SK-N-SH (cell line): ENCODE data around the gene VWA3A. TPM values are rescaled to one million over a fixed set of nuclear protein-coding genes. Genes with fewer than 3 reads are reported as not detected.

Experiments used
- CTCF ChIA-PET: fragments of 300-600, 350-600 bp; formaldehyde crosslinking; extraction: SDS; loops from one replicate; lab custom pipeline; 2021; lab: Yijun Ruan, JAX
- POLR2A ChIA-PET: fragments of 350-600 bp; sonication (Branson Sonifier 250); formaldehyde crosslinking; extraction: SDS; loops from one replicate; lab custom pipeline; 2020; ENCODE audit warnings: antibody characterized with exemption, inconsistent platforms; lab: Yijun Ruan, JAX
- DNase-seq: peaks from one replicate; pipeline ENCODE4 v3.0.0; 2012
- H2AFZ ChIP-seq: fragments of 200-600 bp; sonication (generic); 2 replicates; pipeline ENCODE4 v1.8.1; 2016; ENCODE audit warnings: antibody characterized with exemption, mild to moderate bottlenecking, low read depth
- H3F3A ChIP-seq: fragments of 200-600 bp; sonication (generic); replicated peaks from 2 replicates; pipeline ENCODE3; 2016; ENCODE audit warnings: antibody characterized with exemption, mild to moderate bottlenecking; ENCODE audit not compliant: insufficient read depth
- H3K27ac ChIP-seq, 2 experiments: fragments of 200-500 bp in 1 of 2; fragments of 200-600 bp in 1 of 2; sonication (Bioruptor generic) in 1 of 2; sonication (generic), shearing (Covaris generic) in 1 of 2; 2 replicates each; pipeline versions ENCODE4 v1.5.1 to v1.6.1; 2014 to 2016; ENCODE audit warnings: low read depth in 2 of 2, inconsistent platforms in 1 of 2, low read length in 1 of 2, mild to moderate bottlenecking in 1 of 2, mixed read lengths in 1 of 2
- H3K27me3 ChIP-seq: fragments of 200-600 bp; sonication (generic), shearing (Covaris generic); 2 replicates; pipeline ENCODE4 v1.6.1; 2016; ENCODE audit warnings: mixed run types; ENCODE audit not compliant: insufficient read depth
- H3K36me3 ChIP-seq, 2 experiments: fragments of 200-500 bp in 1 of 2; fragments of 200-600 bp in 1 of 2; sonication (Bioruptor generic) in 1 of 2; sonication (generic) in 1 of 2; replicated peaks in 1 of 2; 2 replicates each; pipeline versions ENCODE3 to v1.5.1; 2014 to 2016; ENCODE audit warnings: low read length in 1 of 2, mild to moderate bottlenecking in 1 of 2; ENCODE audit not compliant: insufficient read depth in 2 of 2, control insufficient read depth in 1 of 2
- H3K4me1 ChIP-seq, 2 experiments: fragments of 200-500 bp in 1 of 2; fragments of 200-600 bp in 1 of 2; sonication (Bioruptor generic) in 1 of 2; sonication (generic), shearing (Covaris generic) in 1 of 2; 2 replicates each; pipeline versions ENCODE4 v1.5.1 to v1.6.1; 2014 to 2016; ENCODE audit warnings: low read depth in 1 of 2, low read length in 1 of 2, mixed run types in 1 of 2; ENCODE audit not compliant: insufficient read depth in 2 of 2, control insufficient read depth in 1 of 2
- H3K4me2 ChIP-seq: fragments of 200-600 bp; sonication (generic), shearing (Covaris generic); 2 replicates; pipeline ENCODE4 v1.6.1; 2017; ENCODE audit warnings: mixed run types
- H3K4me3 ChIP-seq, 2 experiments: fragments of 200-500 bp in 1 of 2; fragments of 200-600 bp in 1 of 2; sonication (Bioruptor generic) in 1 of 2; sonication (generic), shearing (Covaris generic) in 1 of 2; 2 replicates each; pipeline versions ENCODE4 v1.5.1 to v1.8.1; 2014 to 2016; ENCODE audit warnings: low read depth in 2 of 2, inconsistent platforms in 1 of 2, low read length in 1 of 2, mild to moderate bottlenecking in 1 of 2, mixed read lengths in 1 of 2, moderate library complexity in 1 of 2
- H3K79me2 ChIP-seq: fragments of 200-600 bp; sonication (generic); 2 replicates; pipeline ENCODE4 v1.8.1; 2017; ENCODE audit warnings: mild to moderate bottlenecking; ENCODE audit not compliant: insufficient read depth
- H3K9ac ChIP-seq: fragments of 200-600 bp; sonication (generic); 2 replicates; pipeline ENCODE4 v1.6.1; 2017; ENCODE audit warnings: mixed run types
- H3K9me2 ChIP-seq: fragments of 200-600 bp; sonication (generic); 2 replicates; pipeline ENCODE4 v1.6.1; 2017; ENCODE audit warnings: mixed run types
- H3K9me3 ChIP-seq: fragments of 200-600 bp; sonication (generic); 2 replicates; pipeline ENCODE4 v1.6.1; 2017; ENCODE audit warnings: mixed run types, mild to moderate bottlenecking, moderate library complexity
- H4K20me1 ChIP-seq: fragments of 200-600 bp; sonication (generic); 2 replicates; pipeline ENCODE4 v1.6.1; 2017; ENCODE audit warnings: mild to moderate bottlenecking, mixed run types; ENCODE audit not compliant: insufficient read depth
- CTCF ChIP-seq: fragments of 200-600 bp; sonication (generic); IDR thresholded peaks from 2 replicates; pipeline ENCODE4 v1.6.1; 2017; ENCODE audit warnings: antibody characterized with exemption, mild to moderate bottlenecking, moderate library complexity
- EZH2phosphoT487 ChIP-seq: fragments of 200-600 bp; sonication (generic); IDR thresholded peaks from 2 replicates; pipeline ENCODE4 v1.6.1; 2017; ENCODE audit warnings: low read depth, mixed run types, mild to moderate bottlenecking, antibody characterized with exemption, moderate library complexity, borderline replicate concordance
- FOXM1 ChIP-seq: IDR thresholded peaks from 2 replicates; pipeline ENCODE4 v1.4.0; 2012; ENCODE audit warnings: low read depth, mild to moderate bottlenecking
- GABPA ChIP-seq: IDR thresholded peaks from 2 replicates; pipeline ENCODE4 v1.4.0; 2012; ENCODE audit warnings: low read depth, mild to moderate bottlenecking
- MAX ChIP-seq: IDR thresholded peaks from 2 replicates; pipeline ENCODE4 v1.4.0; 2012; ENCODE audit warnings: low read depth
- MEF2A ChIP-seq: IDR thresholded peaks from 2 replicates; pipeline ENCODE4 v1.4.0; 2012; ENCODE audit warnings: low read depth, borderline replicate concordance
- MXI1 ChIP-seq: IDR thresholded peaks from 2 replicates; pipeline ENCODE4 v1.6.1; 2012; ENCODE audit warnings: mild to moderate bottlenecking, low read depth, low read length, improper control_type of control experiment
- POLR2AphosphoS5 ChIP-seq: IDR thresholded peaks from 2 replicates; pipeline ENCODE4 v1.6.1; 2012; ENCODE audit warnings: low read depth, low read length
- RAD21 ChIP-seq: IDR thresholded peaks from 2 replicates; pipeline ENCODE4 v1.6.1; 2012; ENCODE audit warnings: mild to moderate bottlenecking, low read length
- TAF1 ChIP-seq: IDR thresholded peaks from 2 replicates; pipeline ENCODE4 v1.6.1; 2012; ENCODE audit warnings: low read depth, mild to moderate bottlenecking, low read length, moderate library complexity, borderline replicate concordance
- TCF12 ChIP-seq: IDR thresholded peaks from 2 replicates; pipeline ENCODE4 v1.4.0; 2012
- USF2 ChIP-seq: fragments of 150-350 bp; IDR thresholded peaks from 2 replicates; pipeline ENCODE4 v1.6.1; 2017; ENCODE audit warnings: antibody characterized with exemption, low read length, low read depth, borderline replicate concordance
- WGBS: methylation state at CpG from one replicate; pipeline ENCODE4 v1.1.6; 2017; ENCODE audit warnings: low lambda C conversion rate; 5-methylcytosine and 5-hydroxymethylcytosine counted together
- polyA plus RNA-seq, 3 experiments: library from polyadenylated mRNA; depleted of rRNA; stranded (reverse); fragments of >200 nt; gene quantifications; 2 replicates each; pipeline ENCODE4 v1.2.3, GENCODE V29; 2012

VWA3A gene
- polyA plus RNA-seq, 1 of the 3 experiments (the other 2 are of a cell fraction): not detected

GRCh38 chr16:22054847-22055590 is 37.3 kb upstream of the VWA3A start:
- POLR2A ChIA-PET: no interaction called here

GRCh38 chr16:22055881-22056280 is 36.5 kb upstream of the VWA3A start:
- POLR2A ChIA-PET: no interaction called here
- H3K4me3 ChIP-seq: no peak overlapping the region
- H3K9ac ChIP-seq: no peak overlapping the region
- no peaks in the 10 kb centered on the region for H3K4me1 ChIP-seq
- no peaks in the 10 kb centered on the region for H3K9me3 ChIP-seq
- H3K4me2 ChIP-seq: no peak overlapping the region
- peaks cover 0 to 7% of the 10 kb centered on the region in 2 experiments for H3K36me3 ChIP-seq
- TF ChIP-seq POLR2AphosphoS5 (no peak), GABPA (no peak), TAF1 (no peak), MEF2A (no peak), EZH2phosphoT487 (no peak), FOXM1 (no peak), MAX (no peak), MXI1 (no peak), RAD21 (no peak), USF2 (no peak), TCF12 (no peak), CTCF (no peak)
- no peaks in the 10 kb centered on the region for H3K27me3 ChIP-seq
- 89% methylated on average over 5 of the region's 5 CpGs for WGBS
- no peak overlapping the region for H3K27ac ChIP-seq
- CTCF ChIA-PET: interaction anchor here (0.7 to 1.0 kb wide), 2 partner anchors 15 to 22 kb away, joined by 3 to 6 read pairs; no protein-coding TSS in a partner anchor
- H2AFZ ChIP-seq: no peak overlapping the region
- H3F3A ChIP-seq: no peaks in the 10 kb centered on the region
- H3K79me2 ChIP-seq: peaks cover 8% of the 10 kb centered on the region
- H3K9me2 ChIP-seq: no peaks in the 10 kb centered on the region
- no peaks in the 10 kb centered on the region for H4K20me1 ChIP-seq
- no peak for DNase-seq

More at GRCh38 chr16:22054847-22055590, 37.3 kb upstream of the VWA3A start:
- Histone ChIP-seq H3K9ac (no peak overlapping the region), H3K79me2 (peaks cover 8% of the 10 kb centered on the region), H3K4me3 (no peak overlapping the region), H3K9me3 (no peaks in the 10 kb centered on the region), H3K4me1 (no peaks in the 10 kb centered on the region), H3K4me2 (no peak overlapping the region), H3F3A (no peaks in the 10 kb centered on the region), H3K27me3 (no peaks in the 10 kb centered on the region), H4K20me1 (no peaks in the 10 kb centered on the region), H3K9me2 (no peaks in the 10 kb centered on the region), H3K27ac (no peak overlapping the region), H2AFZ (no peak overlapping the region), H3K36me3 (peaks cover 0 to 7% of the 10 kb centered on the region in 2 experiments)
- TF ChIP-seq MAX (no peak), TCF12 (no peak), USF2 (no peak)
- no peak for DNase-seq
- CTCF ChIA-PET: interaction anchor here (0.7 to 1.0 kb wide), 3 partner anchors 14 to 23 kb away, joined by 3 to 6 read pairs (median 3); no protein-coding TSS in a partner anchor
- 80% methylated on average over 5 of the region's 5 CpGs for WGBS
